ENCODE results near the gene RNPEP. TPM values are rescaled to one million over a fixed set of nuclear protein-coding genes. Genes with fewer than 3 reads are reported as not detected.

The RNPEP gene
- total and polyA plus RNA-seq, 2 of the 8 experiments (the other 6 are each of a cell fraction or from before 2014, with no cell fraction given) = 34.1 to 51.1 TPM

GRCh38 chr1:201944639-201945038 lies 37.8 kb upstream of the RNPEP start (continued):
- no peak for TF ChIP-seq EGR1 (IDR thresholded peaks at IDR 0.05; ENCODE audit: borderline replicate concordance, low read depth, low read length)
- no peak for TF ChIP-seq TEAD4 (IDR thresholded peaks at IDR 0.05; ENCODE audit: low read depth, low read length)
- no peak for TF ChIP-seq SIX5 (IDR thresholded peaks at IDR 0.05; ENCODE audit: low read depth, low read length)
- TF ChIP-seq ASH2L (IDR thresholded peaks at IDR 0.05; ENCODE audit: low read length) = no peak
- no peak for TF ChIP-seq POLR2A (IDR thresholded peaks at IDR 0.05; ENCODE audit: control extremely low read depth in 1 of 2, low read depth in 2 of 2, low read length in 2 of 2)
- no peak for TF ChIP-seq SP2 (IDR thresholded peaks at IDR 0.05; ENCODE audit: low read length)
- TF ChIP-seq POLR2AphosphoS5 (IDR thresholded peaks at IDR 0.05; ENCODE audit: low read depth, low read length) = no peak
- no peak for TF ChIP-seq MAX (IDR thresholded peaks at IDR 0.05)
- no peak for TF ChIP-seq NANOG (IDR thresholded peaks at IDR 0.05; ENCODE audit: insufficient read depth, low read depth, low read length, poor library complexity, severe bottlenecking)
